Muscle layer of duodenum (tissue), 2 donors: ENCODE results near the gene APEH.

Source experiments
- H3K27ac ChIP-seq: one replicate; pipeline ENCODE4 v1.7.0; 2013; ENCODE audit warnings: mild to moderate bottlenecking, low read length
- H3K27me3 ChIP-seq: one replicate; pipeline ENCODE4 v1.7.0; 2013; ENCODE audit warnings: low read depth, mild to moderate bottlenecking, control low read depth, low read length
- H3K36me3 ChIP-seq, 2 donors: one replicate each; pipeline ENCODE4 v1.7.0; 2013; ENCODE audit warnings: low read length in 2 of 2, control low read depth in 1 of 2, mild to moderate bottlenecking in 1 of 2; ENCODE audit not compliant: insufficient read depth in 2 of 2, control insufficient read depth in 1 of 2
- H3K4me1 ChIP-seq, 2 donors: one replicate each; pipeline ENCODE4 v1.7.0; 2013; ENCODE audit warnings: low read length in 2 of 2, mild to moderate bottlenecking in 2 of 2, control low read depth in 1 of 2, moderate library complexity in 1 of 2; ENCODE audit not compliant: insufficient read depth in 2 of 2, control insufficient read depth in 1 of 2
- H3K4me3 ChIP-seq, 2 donors: one replicate each; pipeline ENCODE4 v1.7.0; 2013; ENCODE audit warnings: low read length in 2 of 2, low read depth in 1 of 2, mild to moderate bottlenecking in 1 of 2
- H3K9me3 ChIP-seq, 2 donors: one replicate each; pipeline ENCODE4 v1.7.0; 2013; ENCODE audit warnings: low read length in 2 of 2, control low read depth in 1 of 2, mild to moderate bottlenecking in 1 of 2; ENCODE audit not compliant: control insufficient read depth in 1 of 2
- donor health status: healthy.

APEH gene

GRCh38 chr3:49650637-49651036 is 23.5 kb upstream of the APEH start:
- Histone ChIP-seq H3K36me3 (no peaks in the 10 kb centered on the region), H3K27ac (no peak overlapping the region), H3K9me3 (no peaks in the 10 kb centered on the region), H3K27me3 (no peaks in the 10 kb centered on the region), H3K4me1 (no peaks in the 10 kb centered on the region), H3K4me3 (no peak overlapping the region)

GRCh38 chr3:49652218-49652902 is 21.8 kb upstream of the APEH start:
- Histone ChIP-seq H3K27me3 (no peaks in the 10 kb centered on the region), H3K4me1 (peaks cover 0 to 5% of the 10 kb centered on the region in 2 donors), H3K27ac (no peak overlapping the region), H3K4me3 (no peak overlapping the region), H3K9me3 (no peaks in the 10 kb centered on the region), H3K36me3 (no peaks in the 10 kb centered on the region)

- H3K9me3 ChIP-seq: no peaks in the 10 kb centered on the region
- no peak overlapping the region for H3K27ac ChIP-seq
- no peaks in the 10 kb centered on the region for H3K27me3 ChIP-seq
- H3K4me1 ChIP-seq: peaks cover 0 to 5% of the 10 kb centered on the region in 2 donors
- no peak overlapping the region for H3K4me3 ChIP-seq
- no peaks in the 10 kb centered on the region for H3K36me3 ChIP-seq
These were observed 21.2 kb upstream of the APEH start for GRCh38 chr3:49652903-49653415.

- no peak overlapping the region for H3K4me3 ChIP-seq
- no peaks in the 10 kb centered on the region for H3K27me3 ChIP-seq
- H3K9me3 ChIP-seq: no peaks in the 10 kb centered on the region
- H3K36me3 ChIP-seq: no peaks in the 10 kb centered on the region
- no peak overlapping the region for H3K27ac ChIP-seq
- H3K4me1 ChIP-seq: peaks cover 0 to 5% of the 10 kb centered on the region in 2 donors
These were observed 20.5 kb upstream of the APEH start for GRCh38 chr3:49653621-49654020.

GRCh38 chr3:49654176-49654825 is 19.9 kb upstream of the APEH start:
- H3K36me3 ChIP-seq: no peaks in the 10 kb centered on the region
- no peaks in the 10 kb centered on the region for H3K9me3 ChIP-seq
- H3K4me1 ChIP-seq: peaks cover 0 to 5% of the 10 kb centered on the region in 2 donors
- H3K27ac ChIP-seq: no peak overlapping the region
- H3K4me3 ChIP-seq: no peak overlapping the region
- no peaks in the 10 kb centered on the region for H3K27me3 ChIP-seq

- peaks cover 0 to 5% of the 10 kb centered on the region in 2 donors for H3K4me1 ChIP-seq
- H3K4me3 ChIP-seq: no peak overlapping the region
- no peaks in the 10 kb centered on the region for H3K27me3 ChIP-seq
- no peak overlapping the region for H3K27ac ChIP-seq
- H3K36me3 ChIP-seq: no peaks in the 10 kb centered on the region
- no peaks in the 10 kb centered on the region for H3K9me3 ChIP-seq
These were observed 19.1 kb upstream of the APEH start for GRCh38 chr3:49654955-49655556.

GRCh38 chr3:49655731-49656285 is 18.3 kb upstream of the APEH start:
- Histone ChIP-seq H3K36me3 (no peaks in the 10 kb centered on the region), H3K4me3 (no peak overlapping the region), H3K27ac (no peak overlapping the region), H3K9me3 (no peaks in the 10 kb centered on the region), H3K27me3 (no peaks in the 10 kb centered on the region), H3K4me1 (peaks cover 0 to 5% of the 10 kb centered on the region in 2 donors)

- H3K4me3 ChIP-seq: no peak overlapping the region
- no peak overlapping the region for H3K27ac ChIP-seq
- H3K4me1 ChIP-seq: peaks cover 0 to 5% of the 10 kb centered on the region in 2 donors
- H3K9me3 ChIP-seq: no peaks in the 10 kb centered on the region
- H3K27me3 ChIP-seq: no peaks in the 10 kb centered on the region
- no peaks in the 10 kb centered on the region for H3K36me3 ChIP-seq
These were observed 17.5 kb upstream of the APEH start for GRCh38 chr3:49656541-49657112.

GRCh38 chr3:49657208-49657915 is 16.8 kb upstream of the APEH start:
- no peaks in the 10 kb centered on the region for H3K36me3 ChIP-seq
- no peaks in the 10 kb centered on the region for H3K9me3 ChIP-seq
- H3K27ac ChIP-seq: no peak overlapping the region
- H3K27me3 ChIP-seq: no peaks in the 10 kb centered on the region
- H3K4me3 ChIP-seq: no peak overlapping the region
- H3K4me1 ChIP-seq: peaks cover 0 to 5% of the 10 kb centered on the region in 2 donors

GRCh38 chr3:49658711-49659110 is 15.4 kb upstream of the APEH start:
- H3K27ac ChIP-seq: no peak overlapping the region
- peaks cover 0 to 5% of the 10 kb centered on the region in 2 donors for H3K4me1 ChIP-seq
- H3K9me3 ChIP-seq: no peaks in the 10 kb centered on the region
- no peak overlapping the region for H3K4me3 ChIP-seq
- H3K36me3 ChIP-seq: no peaks in the 10 kb centered on the region
- H3K27me3 ChIP-seq: no peaks in the 10 kb centered on the region
